HG02973 (cell line): ENCODE results near the gene FKRP.
"Not testable (repeated sequence)": the region's sequence is repeated elsewhere in the genome, so short reads cannot be mapped to it uniquely, and the experiment has no call there.

ENCODE experiments used
- ATAC-seq: cut with Tn5 transposase; IDR thresholded peaks from one replicate; pipeline ENCODE4 v1.9.1; 2021; ENCODE audit warnings: moderate library complexity; ENCODE audit not compliant: unreplicated experiment

Gene FKRP

DNA sequence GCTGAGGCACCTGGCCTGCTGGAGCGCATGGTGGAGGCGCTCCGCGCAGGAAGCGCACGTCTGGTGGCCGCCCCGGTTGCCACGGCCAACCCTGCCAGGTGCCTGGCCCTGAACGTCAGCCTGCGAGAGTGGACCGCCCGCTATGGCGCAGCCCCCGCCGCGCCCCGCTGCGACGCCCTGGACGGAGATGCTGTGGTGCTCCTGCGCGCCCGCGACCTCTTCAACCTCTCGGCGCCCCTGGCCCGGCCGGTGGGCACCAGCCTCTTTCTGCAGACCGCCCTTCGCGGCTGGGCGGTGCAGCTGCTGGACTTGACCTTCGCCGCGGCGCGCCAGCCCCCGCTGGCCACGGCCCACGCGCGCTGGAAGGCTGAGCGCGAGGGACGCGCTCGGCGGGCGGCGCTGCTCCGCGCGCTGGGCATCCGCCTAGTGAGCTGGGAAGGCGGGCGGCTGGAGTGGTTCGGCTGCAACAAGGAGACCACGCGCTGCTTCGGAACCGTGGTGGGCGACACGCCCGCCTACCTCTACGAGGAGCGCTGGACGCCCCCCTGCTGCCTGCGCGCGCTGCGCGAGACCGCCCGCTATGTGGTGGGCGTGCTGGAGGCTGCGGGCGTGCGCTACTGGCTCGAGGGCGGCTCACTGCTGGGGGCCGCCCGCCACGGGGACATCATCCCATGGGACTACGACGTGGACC lies 10.1 kb downstream of the FKRP start:
- ATAC-seq = no peak

DNA sequence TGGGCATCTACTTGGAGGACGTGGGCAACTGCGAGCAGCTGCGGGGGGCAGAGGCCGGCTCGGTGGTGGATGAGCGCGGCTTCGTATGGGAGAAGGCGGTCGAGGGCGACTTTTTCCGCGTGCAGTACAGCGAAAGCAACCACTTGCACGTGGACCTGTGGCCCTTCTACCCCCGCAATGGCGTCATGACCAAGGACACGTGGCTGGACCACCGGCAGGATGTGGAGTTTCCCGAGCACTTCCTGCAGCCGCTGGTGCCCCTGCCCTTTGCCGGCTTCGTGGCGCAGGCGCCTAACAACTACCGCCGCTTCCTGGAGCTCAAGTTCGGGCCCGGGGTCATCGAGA lies 10.7 kb downstream of the FKRP start:
- ATAC-seq = no peak

DNA sequence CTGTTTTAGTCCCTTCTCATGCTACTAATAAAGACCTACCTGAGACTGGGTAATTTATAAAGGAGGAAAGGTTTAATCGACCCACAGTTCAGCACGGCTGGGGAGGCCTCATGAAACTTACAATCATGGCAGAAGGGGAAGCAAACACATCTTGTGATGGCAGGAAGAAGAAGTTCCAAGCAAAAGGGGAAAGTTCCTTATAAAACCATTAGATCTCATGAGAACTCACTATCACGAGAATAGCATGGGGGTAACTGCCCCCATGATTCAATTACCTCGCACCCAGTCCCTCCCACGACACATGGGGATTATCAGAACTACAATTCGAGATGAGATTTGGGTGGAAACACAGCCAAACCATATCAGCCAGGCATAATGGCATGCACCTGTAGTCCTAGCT lies 13.3 kb downstream of the FKRP start:
- ATAC-seq = no peak

DNA sequence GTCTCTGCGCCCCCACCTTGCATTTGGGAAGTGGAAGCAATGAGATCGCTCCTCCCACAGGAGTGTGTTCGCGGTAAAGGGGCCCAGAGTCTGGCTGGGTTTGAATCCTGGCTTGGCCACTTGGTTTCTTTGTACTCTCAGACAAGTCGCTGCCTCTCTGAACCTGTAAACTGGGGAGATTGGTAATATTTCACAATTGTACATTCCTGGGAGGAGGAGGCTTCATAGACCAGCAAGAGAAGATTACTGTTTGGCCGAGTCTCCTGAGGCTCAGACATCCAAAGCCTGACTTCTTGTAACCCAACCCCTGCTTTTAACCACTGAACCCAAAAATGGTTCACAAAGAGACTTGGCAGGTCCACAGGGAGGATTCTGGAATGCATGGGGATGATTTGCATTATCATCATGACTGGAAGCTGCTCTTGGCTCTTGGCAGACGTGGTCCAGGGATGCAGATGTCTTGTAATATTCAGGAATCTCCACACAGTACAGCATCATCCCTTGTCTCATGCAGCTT lies 14.0 kb downstream of the FKRP start:
- no peak for ATAC-seq

DNA sequence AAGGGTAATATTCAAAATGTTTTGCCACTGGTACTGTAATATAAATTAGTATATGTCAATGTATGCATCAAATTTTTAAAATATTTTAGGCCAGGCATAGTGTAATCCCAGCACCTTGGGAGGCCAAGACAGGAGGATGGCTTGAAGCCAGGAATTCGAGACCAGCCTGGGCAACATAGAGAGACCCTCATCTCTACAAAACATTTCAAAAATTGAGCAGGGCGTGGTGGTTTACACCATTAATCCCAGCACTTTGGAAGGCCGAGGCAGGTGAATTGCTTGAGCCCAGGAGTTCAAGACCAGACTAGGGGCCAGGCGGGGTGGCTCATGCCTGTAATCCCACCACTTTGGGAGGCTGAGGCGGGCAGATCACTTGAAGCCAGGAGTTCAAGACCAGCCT lies 14.5 kb downstream of the FKRP start:
- ATAC-seq = no peak

DNA sequence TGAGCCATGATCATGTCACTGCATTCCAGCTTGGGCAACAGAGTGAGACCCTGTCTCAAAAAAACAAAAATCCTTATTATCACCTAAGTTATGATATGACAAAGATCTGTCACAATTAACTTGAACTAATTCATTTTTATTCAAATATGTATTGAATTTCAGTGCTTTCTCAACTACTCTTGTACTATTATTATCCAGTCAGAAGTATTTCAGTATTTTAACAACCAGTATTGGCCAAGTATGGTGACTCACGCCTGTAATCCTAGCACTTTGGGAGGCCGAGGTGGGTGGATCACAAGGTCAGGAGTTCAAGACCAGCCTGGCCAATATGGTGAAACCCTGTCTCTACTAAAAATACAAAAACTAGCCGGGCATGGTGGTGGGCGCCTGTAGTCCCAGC lies 15.0 kb downstream of the FKRP start:
- ATAC-seq = not testable (repeated sequence)

DNA sequence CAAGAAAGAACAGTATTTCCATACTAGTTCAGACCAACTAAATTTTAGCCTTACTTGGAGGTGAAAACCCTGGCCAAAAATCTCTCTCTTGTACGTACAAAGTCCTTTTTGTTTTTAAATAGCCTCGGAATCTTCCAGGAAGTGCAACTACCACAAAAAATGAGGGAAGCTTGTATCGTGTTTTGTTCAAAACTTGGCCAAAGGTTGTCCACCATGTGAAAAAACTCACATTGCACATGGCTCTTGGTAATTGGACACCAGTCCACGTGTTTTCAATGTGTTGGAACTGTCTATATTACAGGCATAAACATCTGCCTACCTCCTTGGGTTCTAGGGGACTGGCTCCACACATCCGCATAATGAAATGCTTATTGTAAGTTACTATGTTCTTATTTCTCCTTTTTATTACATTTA lies 15.6 kb downstream of the FKRP start:
- ATAC-seq = no peak

DNA sequence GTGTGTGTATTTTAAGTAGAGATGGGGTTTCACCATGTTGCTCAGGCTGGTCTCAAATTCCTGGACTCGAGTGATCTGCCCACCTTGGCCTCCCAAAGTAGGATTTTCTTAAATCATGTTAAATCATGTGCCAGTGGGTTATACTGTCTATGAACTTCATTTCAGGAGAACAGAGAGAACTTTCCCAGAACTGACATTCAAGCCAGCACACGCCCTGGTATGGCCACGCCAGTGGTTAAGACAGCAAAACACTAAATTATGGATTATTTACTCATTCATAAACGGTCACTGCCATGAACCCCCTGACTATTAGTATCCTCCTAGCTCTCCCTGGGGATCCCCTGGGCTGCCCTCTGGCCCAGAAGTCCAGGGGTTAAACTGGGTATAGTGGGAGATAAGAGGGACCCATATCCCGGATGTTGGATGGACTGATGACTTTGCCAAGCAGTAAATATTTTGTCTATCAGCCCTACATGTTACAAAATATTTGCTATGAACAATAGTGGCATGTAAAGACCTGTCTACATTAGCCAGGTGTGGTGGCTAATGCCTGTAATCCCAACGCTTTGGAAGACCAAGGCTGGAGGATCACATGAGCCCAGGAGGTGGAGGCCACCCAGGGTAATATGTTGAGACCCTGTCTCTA lies 16.5 kb downstream of the FKRP start:
- no peak for ATAC-seq

DNA sequence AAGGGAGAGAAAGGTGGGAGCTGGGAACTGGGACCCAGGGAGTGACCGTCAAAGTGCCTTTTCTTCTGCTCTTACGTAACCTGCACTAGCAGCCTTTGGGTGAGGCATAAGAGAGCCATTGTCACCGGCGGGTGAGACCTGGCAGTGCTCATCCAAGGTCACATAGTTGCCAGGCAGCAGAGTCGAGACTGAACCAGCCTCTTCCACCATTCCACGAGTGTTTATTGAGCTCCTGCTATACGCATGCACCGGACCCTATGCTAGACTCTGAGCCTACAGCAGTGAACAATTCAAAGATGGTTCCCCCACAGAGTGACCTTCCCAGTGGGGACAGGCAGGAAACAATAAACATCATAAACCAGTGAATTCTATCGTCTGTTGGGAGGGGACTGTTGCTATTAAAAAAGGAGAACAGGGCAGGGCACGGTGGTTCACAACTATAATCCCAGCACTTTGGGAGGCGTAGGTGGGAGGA lies 19.0 kb downstream of the FKRP start:
- no peak for ATAC-seq

DNA sequence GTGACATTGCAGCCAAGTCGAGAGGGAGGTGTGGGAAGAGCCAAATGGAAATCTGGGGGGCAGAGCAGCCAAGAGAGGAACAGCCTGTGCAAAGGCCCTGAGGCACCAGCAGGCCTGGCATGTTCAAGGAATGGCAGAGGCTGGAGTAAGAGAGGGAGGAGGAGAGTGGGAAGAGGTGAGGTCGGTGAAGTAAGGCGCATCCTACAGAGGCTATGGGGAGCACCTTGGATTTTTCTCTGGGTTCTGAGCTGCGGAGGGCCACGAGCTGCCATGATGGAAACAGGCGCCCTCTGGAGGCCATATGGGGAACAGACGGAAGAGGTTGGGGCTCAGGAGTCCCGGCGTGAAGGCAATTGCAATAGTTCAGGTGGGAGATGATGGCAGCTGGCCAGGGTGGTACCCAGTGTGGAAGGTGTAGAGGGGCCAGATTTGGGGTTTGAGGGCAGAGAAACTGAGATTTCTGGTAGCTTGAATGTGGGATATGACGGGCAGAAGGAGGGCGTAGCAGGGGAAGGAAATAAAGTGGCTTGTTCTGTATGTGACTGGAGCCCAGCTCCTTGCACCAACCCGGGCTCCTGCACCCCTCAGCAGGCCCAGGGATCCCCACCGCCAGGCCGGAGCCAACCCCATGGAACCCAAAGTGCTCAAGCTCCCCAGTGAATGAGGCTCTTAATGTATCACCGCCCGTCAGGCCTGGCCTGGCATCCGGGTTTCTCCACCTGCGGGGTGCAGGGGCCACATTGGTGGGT lies 20.9 kb downstream of the FKRP start:
- no peak for ATAC-seq

DNA sequence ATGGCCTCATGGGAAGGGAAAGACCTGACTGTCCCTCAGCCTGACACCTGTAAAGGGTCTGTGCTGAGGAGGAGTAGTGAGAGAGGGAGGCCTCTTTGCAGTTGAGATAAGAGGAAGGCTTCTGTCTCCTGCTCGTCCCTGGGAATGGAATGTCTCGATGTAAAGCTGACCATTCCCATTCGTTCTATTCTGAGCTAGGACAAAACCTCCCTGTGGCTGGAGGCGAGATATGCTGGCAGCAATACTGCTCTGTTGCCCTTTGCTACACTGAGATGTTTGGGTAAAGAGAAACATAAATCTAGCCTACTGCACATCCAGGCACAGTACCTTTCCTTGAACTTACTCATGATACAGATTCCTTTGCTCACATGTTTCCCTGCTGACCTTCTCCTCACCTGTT lies 22.9 kb downstream of the FKRP start:
- not testable (repeated sequence) for ATAC-seq

DNA sequence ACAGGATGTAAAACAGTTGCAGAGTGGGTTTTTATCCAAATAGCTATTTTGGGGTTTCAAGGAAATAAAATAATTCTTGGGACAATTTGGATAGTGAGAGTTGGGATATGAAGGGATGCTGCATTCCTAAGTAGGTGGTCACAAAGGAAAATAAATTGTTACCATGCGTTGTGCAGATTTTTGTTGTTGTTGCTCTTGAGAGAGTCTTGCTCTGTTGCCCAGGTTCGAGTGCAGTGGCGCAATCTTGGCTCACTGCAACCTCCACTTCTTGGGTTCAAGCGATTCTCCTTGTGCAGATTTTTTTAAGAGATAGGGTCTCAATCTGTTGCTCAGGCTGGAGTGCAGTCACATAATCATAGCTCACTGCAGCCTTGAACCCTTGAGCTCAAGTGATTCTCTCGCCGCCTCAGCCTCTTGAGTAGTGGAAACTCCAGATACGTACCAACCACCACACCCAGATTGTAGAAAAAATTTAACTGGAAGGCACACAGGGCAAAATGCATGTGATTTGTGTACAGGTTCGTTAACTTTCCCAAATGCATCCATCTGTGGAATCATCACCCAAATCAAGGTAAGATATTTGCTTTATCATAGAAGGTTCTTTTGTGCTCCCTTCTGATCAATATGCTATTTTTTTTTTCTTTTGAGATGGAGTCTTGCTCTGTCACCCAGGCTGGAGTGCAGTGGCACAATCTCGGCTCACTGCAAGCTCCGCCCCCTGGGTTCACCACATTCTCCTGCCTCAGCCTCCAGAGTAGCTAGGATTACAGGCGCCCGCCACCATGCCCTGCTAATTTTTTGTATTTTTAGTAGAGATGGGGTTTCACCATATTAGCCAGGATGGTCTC lies 26.5 kb downstream of the FKRP start:
- ATAC-seq = no peak

DNA sequence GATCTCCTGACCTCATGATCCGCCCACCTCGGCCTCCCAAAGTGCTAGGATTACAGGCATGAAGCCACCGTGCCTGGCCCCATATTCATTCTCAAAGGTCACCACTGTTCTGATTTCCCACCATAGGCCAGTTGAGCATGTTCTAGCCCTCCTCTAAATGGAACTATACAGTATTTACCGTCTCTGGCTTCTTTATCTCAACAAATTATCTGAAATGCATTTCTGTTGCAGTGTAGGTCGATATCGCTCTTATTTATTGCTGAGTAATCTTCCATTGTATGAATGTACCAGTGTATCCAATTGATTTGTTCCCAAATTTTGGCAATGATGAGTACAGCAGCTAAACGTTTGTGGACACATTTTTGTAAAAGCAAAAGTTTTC lies 27.2 kb downstream of the FKRP start:
- ATAC-seq = no peak

DNA sequence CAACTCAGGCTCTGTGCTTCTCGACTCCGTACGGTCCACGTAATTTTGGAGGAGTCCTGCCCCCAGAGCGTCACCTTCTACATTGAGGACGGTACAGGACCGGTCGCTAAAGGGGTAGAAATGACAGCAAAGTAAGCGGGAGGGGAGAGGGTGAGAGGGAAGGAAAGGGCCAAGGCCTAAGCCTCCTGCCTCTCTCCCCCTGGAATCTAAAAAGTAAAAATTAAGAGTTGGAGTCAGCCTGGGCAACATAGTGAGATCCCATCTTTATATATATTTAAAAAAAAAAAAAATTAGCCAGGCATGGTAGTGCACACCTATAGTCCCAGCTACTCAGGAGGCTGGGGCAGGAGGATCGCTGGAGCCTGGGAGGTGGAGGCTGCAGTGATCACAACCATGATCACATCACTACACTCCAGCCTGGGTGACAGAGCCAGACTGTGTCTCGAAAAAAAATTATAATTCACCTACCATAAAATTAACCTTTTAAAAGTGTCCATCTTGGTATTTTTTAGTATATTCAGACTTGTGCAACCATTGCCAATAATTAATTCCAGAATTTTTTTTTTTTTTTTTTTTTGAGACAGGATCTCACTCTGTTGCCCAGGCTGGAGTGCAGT lies 29.9 kb downstream of the FKRP start:
- no peak for ATAC-seq

DNA sequence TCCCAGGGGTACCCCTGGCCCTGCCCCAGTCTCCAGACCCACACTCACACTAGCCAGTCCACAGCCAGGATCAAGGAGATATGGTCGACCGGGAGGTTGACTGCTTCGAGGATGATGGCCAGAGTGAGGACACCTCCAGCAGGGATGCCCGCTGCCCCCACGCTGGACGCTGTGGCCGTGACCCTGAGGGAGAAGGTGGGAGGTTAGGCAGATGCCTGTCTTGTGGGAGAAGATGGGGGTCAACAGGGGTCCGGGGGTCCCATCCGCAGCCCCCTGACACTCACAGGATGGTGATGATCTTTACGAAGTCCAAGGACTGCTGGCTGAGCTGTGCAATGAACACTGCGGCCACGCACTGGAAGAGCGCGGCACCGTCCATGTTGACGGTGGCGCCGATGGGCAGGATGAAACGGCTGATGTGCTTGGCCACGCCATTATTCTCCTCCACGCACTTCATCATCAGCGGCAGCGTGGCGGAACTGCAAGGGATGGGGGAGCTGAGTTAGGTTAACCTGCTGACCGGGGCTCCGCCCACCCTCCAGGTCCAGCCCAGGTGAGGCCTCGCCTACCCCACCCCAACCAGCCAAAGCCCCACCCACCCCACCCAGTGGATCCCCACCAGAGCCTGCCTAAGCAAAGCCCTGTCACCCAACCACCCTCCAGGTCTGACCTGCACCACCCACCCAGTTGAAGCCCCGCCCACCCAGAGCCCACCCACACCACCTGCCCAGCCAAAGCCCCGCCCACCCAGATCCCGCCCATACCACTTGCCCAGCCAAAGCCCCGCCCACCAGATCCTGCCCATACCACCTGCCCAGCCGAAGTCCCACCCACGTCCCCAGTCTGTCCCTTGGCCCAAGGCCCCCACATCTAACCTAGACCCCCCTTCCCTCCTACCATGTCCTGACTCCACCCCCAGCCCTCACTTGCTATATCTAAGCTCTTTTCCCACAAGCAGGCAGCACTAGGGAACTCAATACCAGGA lies 31.4 kb downstream of the FKRP start:
- no peak for ATAC-seq

DNA sequence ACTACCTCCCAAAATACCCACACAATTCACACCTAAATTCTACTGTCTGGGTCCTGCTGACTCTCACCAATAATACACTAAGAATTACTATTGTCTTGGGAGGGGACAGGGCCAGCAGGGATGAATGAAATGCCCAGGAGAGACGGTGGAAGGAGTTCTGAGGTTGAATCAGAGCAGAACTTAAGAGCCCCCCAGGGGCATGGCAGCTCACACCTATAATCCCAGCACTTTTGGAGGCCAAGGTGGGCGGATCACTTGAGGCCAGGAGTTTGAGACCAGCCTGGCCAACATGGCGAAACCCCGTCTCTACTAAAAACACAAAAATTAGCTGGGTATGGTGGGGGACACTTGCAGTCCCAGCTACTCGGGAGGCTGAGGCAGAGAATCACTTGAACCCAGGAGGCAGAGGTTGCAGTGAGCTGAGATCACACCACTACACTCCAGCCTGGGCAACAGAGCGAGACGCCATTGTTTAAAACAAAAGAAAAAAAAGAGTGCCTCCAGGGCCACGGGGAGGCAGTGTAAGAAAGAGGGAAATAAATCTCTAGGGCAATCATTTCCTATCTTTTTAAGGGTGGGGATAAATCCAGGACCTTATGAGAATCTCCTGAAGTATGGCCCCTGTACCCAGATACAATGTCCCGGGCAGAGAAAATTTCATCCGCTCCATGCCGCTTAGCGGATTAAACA lies 32.2 kb downstream of the FKRP start:
- ATAC-seq = not testable (repeated sequence)

DNA sequence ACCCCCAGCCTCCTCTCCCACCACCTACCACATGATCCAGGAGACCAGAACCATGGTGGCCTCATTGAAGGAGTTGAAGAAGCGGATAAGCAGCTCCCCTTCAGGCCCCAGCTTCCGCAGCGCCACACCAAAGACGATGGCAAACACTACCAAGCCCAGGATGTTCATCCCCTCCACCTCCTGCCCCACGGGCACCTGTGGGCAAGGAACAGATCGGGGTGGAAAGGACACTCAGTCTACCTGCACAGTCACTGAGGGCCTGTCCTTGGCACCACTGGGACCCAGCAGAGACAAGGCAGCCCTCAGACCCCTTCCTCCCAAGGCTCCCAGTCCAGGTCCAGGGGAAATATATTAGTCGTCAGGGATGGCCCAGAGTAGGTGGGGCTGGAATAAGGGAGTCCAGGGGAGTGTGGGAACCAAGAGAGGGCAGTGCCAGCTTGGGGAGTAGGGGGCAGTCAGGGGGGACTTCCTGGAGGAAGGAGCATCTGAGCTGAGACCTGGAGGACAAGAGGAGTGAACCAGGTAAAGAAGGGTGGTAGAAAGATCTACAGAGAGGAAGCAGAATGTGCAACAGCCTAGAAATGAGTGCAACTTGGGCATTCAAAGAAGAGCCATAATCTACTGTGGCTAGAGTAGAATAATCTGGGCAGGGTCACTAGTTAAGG lies 36.6 kb downstream of the FKRP start:
- no peak for ATAC-seq

DNA sequence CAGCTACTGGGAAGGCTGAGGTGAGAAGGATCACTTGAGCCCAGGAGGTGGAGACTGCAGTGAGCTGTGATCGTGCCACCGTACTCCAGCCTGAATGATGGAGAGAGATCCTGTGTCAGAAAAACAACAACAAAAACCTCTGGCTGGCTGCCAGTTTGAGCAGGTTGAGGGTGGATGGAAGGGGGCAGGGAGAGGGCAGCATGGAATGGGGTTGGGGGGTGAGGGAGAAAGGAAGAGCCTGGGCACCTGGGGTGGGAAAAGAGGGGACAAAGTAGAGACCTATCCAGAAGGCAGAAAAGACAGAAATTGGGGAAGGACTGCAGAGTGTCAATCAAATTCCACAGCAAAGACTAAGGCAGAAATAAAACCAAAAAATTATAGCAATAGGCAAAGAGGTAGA lies 37.8 kb downstream of the FKRP start:
- no peak for ATAC-seq
